Erythroblast (primary cell): ENCODE results near the gene DAB2IP.

ENCODE experiments used
- GATA1 ChIP-seq: IDR thresholded peaks from 2 replicates; pipeline ENCODE4 v1.6.1; 2011; ENCODE audit warnings: low read depth, mild to moderate bottlenecking, control low read depth, low read length, moderate library complexity
- POLR2A ChIP-seq: IDR thresholded peaks from 2 replicates; pipeline ENCODE4 v1.6.1; 2011; ENCODE audit warnings: mild to moderate bottlenecking, low read length

DNA sequence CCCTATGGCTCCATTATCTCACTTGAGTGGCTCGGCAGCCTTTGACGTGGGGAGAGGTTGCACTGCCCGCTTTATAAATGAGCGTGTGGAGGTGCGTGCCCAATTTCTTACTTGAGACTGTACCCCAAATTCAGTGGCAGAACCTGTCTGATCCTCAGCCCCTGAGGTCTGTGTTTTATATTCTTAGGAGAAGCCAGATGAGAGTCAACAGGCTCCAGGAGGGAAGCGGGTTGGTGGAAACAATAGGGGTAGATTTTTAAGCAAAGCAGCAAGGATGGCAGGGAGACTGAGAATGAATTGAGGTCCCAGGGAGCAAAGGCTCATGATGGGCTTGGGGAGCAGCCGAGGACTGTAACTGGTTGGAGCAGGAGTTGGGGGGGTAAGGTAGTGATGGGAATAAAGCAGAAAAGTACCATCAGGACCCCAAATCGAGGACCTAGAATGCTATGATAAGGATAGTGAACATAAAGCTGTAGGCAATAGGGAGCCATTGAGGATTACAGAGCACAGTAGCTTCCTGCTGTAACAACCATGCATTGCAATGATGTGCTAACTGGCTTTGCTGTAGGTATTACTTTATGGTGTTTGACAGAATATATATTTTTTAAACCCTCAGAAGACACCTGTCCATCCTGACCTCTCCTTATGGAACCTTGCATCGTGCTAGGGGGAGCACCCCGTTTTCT, 43.1 kb upstream of the DAB2IP start:
- no peak for TF ChIP-seq POLR2A
- no peak for TF ChIP-seq GATA1
